IMR-90 (cell line): ENCODE results near the gene RETREG1. TPM values are rescaled to one million over a fixed set of nuclear protein-coding genes. Genes with fewer than 3 reads are reported as not detected.

Experiments
- ATAC-seq: fragments of 200-7000 bp; cut with Tn5 transposase; 2 replicates; pipeline ENCODE4 v1.9.1; 2020; ENCODE audit warnings: low read depth, mild to moderate bottlenecking, moderate library complexity
- BruUV-seq: library from RNA; stranded (reverse); fragments of 400-500 nt; replicated peaks from 2 replicates; lab custom pipeline; 2021; lab: Mats Ljungman, UMichigan
- CTCF ChIA-PET: fragments of 300-600 bp; formaldehyde crosslinking; extraction: SDS; loops from one replicate; lab custom pipeline; 2021; ENCODE audit warnings: antibody characterized with exemption; lab: Yijun Ruan, JAX
- POLR2A ChIA-PET: fragments of 300-600 bp; sonication (Branson Sonifier 250); formaldehyde crosslinking; loops from one replicate; lab custom pipeline; 2022; ENCODE audit warnings: antibody characterized with exemption; ENCODE audit not compliant: unreplicated experiment; lab: Charles Lee
- DNase-seq: peaks from one replicate; pipeline ENCODE4 v3.0.0; 2013
- H2AFZ ChIP-seq: replicated peaks from 2 replicates; pipeline ENCODE3; 2013; ENCODE audit warnings: low read length, mild to moderate bottlenecking; ENCODE audit not compliant: poor library complexity
- H2AK5ac ChIP-seq: 2 replicates; pipeline ENCODE4 v1.6.1; 2013; ENCODE audit warnings: low read depth, low read length, inconsistent platforms
- H2AK9ac ChIP-seq: replicated peaks from 2 replicates; pipeline ENCODE3; 2013; ENCODE audit warnings: mild to moderate bottlenecking, low read depth, low read length, moderate library complexity; ENCODE audit not compliant: poor library complexity
- H2BK120ac ChIP-seq: 2 replicates; pipeline ENCODE4 v1.6.1; 2013; ENCODE audit warnings: low read depth, low read length, inconsistent platforms
- H2BK15ac ChIP-seq: 3 replicates; pipeline ENCODE4 v1.6.1; 2013; ENCODE audit warnings: low read depth, low read length, inconsistent platforms
- H2BK20ac ChIP-seq: 2 replicates; pipeline ENCODE4 v1.6.1; 2013; ENCODE audit warnings: low read depth, mild to moderate bottlenecking, inconsistent platforms, low read length, moderate library complexity
- H2BK5ac ChIP-seq: 2 replicates; pipeline ENCODE4 v1.6.1; 2013; ENCODE audit warnings: mild to moderate bottlenecking, low read depth, low read length, inconsistent platforms; ENCODE audit not compliant: poor library complexity, severe bottlenecking
- H3K14ac ChIP-seq: replicated peaks from 2 replicates; pipeline ENCODE4 v1.6.1; 2013; ENCODE audit warnings: low read depth, low read length, inconsistent platforms
- H3K18ac ChIP-seq: 2 replicates; pipeline ENCODE4 v1.6.1; 2013; ENCODE audit warnings: low read depth, low read length, control low read depth
- H3K23ac ChIP-seq: 2 replicates; pipeline ENCODE4 v1.6.1; 2013; ENCODE audit warnings: low read depth, low read length, inconsistent platforms
- H3K27ac ChIP-seq: 2 replicates; pipeline ENCODE4 v1.5.1; 2013; ENCODE audit warnings: mild to moderate bottlenecking, control low read depth, low read length; ENCODE audit not compliant: insufficient read depth
- H3K27me3 ChIP-seq: 2 replicates; pipeline ENCODE4 v1.6.1; 2013; ENCODE audit warnings: low read length; ENCODE audit not compliant: control insufficient read depth, insufficient read depth
- H3K36me3 ChIP-seq: 2 replicates; pipeline ENCODE4 v1.6.1; 2013; ENCODE audit warnings: low read length, mixed read lengths; ENCODE audit not compliant: control insufficient read depth, insufficient read depth
- H3K4ac ChIP-seq: 2 replicates; pipeline ENCODE4 v1.6.1; 2013; ENCODE audit warnings: low read depth, low read length, inconsistent platforms
- H3K4me1 ChIP-seq: 2 replicates; pipeline ENCODE4 v1.6.1; 2013; ENCODE audit warnings: low read length, mixed read lengths; ENCODE audit not compliant: control insufficient read depth, insufficient read depth
- H3K4me2 ChIP-seq: 2 replicates; pipeline ENCODE4 v1.6.1; 2013; ENCODE audit warnings: low read depth, mild to moderate bottlenecking, control low read depth, low read length, moderate library complexity
- H3K4me3 ChIP-seq: 2 replicates; pipeline ENCODE4 v1.5.1; 2013; ENCODE audit warnings: low read depth, mild to moderate bottlenecking, control low read depth, low read length, moderate library complexity; ENCODE audit not compliant: insufficient read depth
- H3K56ac ChIP-seq: 2 replicates; pipeline ENCODE4 v1.6.1; 2013; ENCODE audit warnings: low read length, inconsistent platforms; ENCODE audit not compliant: insufficient read depth; ENCODE audit errors: extremely low read depth
- H3K79me1 ChIP-seq, 2 experiments: 2 replicates each; pipeline ENCODE4 v1.6.1; 2013; ENCODE audit warnings: low read length in 2 of 2, inconsistent platforms in 1 of 2, low read depth in 1 of 2
- H3K9ac ChIP-seq: 2 replicates; pipeline ENCODE4 v1.6.1; 2013; ENCODE audit warnings: low read depth, low read length, control low read depth
- H3K9me1 ChIP-seq: 2 replicates; pipeline ENCODE4 v1.6.1; 2013; ENCODE audit warnings: low read length, inconsistent platforms; ENCODE audit not compliant: insufficient read depth
- H3K9me3 ChIP-seq: 2 replicates; pipeline ENCODE4 v1.6.1; 2013; ENCODE audit warnings: low read length; ENCODE audit not compliant: control insufficient read depth, insufficient read depth
- H4K20me1 ChIP-seq: 2 replicates; pipeline ENCODE4 v1.6.1; 2013; ENCODE audit warnings: low read length, inconsistent platforms; ENCODE audit not compliant: insufficient read depth
- H4K5ac ChIP-seq: 2 replicates; pipeline ENCODE4 v1.6.1; 2013; ENCODE audit warnings: mild to moderate bottlenecking, low read depth, low read length, control low read depth
- H4K8ac ChIP-seq, 2 experiments: 2 replicates each; pipeline ENCODE4 v1.6.1; 2013; ENCODE audit warnings: low read depth in 2 of 2, low read length in 2 of 2, control low read depth in 1 of 2, inconsistent platforms in 1 of 2
- H4K91ac ChIP-seq: 2 replicates; pipeline ENCODE4 v1.6.1; 2013; ENCODE audit warnings: low read depth, low read length, inconsistent platforms; ENCODE audit not compliant: insufficient read depth
- CEBPB ChIP-seq: IDR thresholded peaks from 2 replicates; pipeline ENCODE4 v1.6.1; 2012; ENCODE audit warnings: low read depth, low read length, improper control_type of control experiment
- ELK1 ChIP-seq: fragments of 150-350 bp; IDR thresholded peaks from 2 replicates; pipeline ENCODE4 v1.6.1; 2016; ENCODE audit warnings: low read depth, mild to moderate bottlenecking, low read length, moderate library complexity, borderline replicate concordance
- FOS ChIP-seq: fragments of 150-350 bp; IDR thresholded peaks from 2 replicates; pipeline ENCODE4 v1.6.1; 2016; ENCODE audit warnings: low read depth, low read length
- NFE2L2 ChIP-seq: fragments of 150-350 bp; IDR thresholded peaks from 2 replicates; pipeline ENCODE4 v1.6.1; 2016; ENCODE audit warnings: low read depth, mild to moderate bottlenecking, low read length
- POLR2A ChIP-seq: IDR thresholded peaks from 2 replicates; pipeline ENCODE4 v1.6.1; 2012; ENCODE audit warnings: mild to moderate bottlenecking, low read depth, low read length
- RCOR1 ChIP-seq: IDR thresholded peaks from 2 replicates; pipeline ENCODE4 v1.6.1; 2012; ENCODE audit warnings: mild to moderate bottlenecking, low read length, improper control_type of control experiment; ENCODE audit not compliant: insufficient replicate concordance
- WGBS, 2 experiments: methylation state at CpG; one replicate each; pipeline versions ENCODE4 v1.1.5 to v1.1.7; 2013; ENCODE audit warnings: missing lambda C conversion rate in 2 of 2; ENCODE audit not compliant: insufficient read length in 1 of 2; ENCODE audit errors: extremely low coverage in 2 of 2; 5-methylcytosine and 5-hydroxymethylcytosine counted together
- dilution Hi-C: fragments of 300-500 bp; cut with HindIII; formaldehyde crosslinking; loops from one replicate; pipeline ENCODE4 v1.14.3; 2018; ENCODE audit warnings: low sequenced_read_pairs; ENCODE audit not compliant: unreplicated experiment
- in situ Hi-C: fragments of 300-500 bp; cut with MboI; formaldehyde crosslinking; loops from 3 replicates; pipeline ENCODE4 v1.14.3; 2019; ENCODE audit warnings: low sequenced_read_pairs, inconsistent platforms, mixed read lengths
- intact Hi-C: fragments of 100-400 bp; cut with micrococcal nuclease; formaldehyde crosslinking; loops from 2 replicates; pipeline ENCODE4 v1.10.0; 2022
- polyA plus RNA-seq, 3 experiments: library from polyadenylated mRNA; depleted of rRNA; stranded (reverse); fragments of >200 nt; gene quantifications; 2 replicates each; pipeline ENCODE4 v1.2.3, GENCODE V29; 2012; ENCODE audit warnings: low replicate concordance in 1 of 3
- total RNA-seq: library from RNA; depleted of rRNA; stranded (reverse); fragments of >200 nt; gene quantifications from 2 replicates; pipeline ENCODE4 v1.2.3, GENCODE V29; 2012

Gene RETREG1
- total and polyA plus RNA-seq, 2 of the 4 experiments (the other 2 are of a cell fraction), result not detected

GRCh38 chr5:16500024-16500423 is 116.8 kb downstream of the RETREG1 start:
- no peak overlapping the region for H3K4ac ChIP-seq
- no peak overlapping the region for H3K56ac ChIP-seq
- H3K4me1 ChIP-seq, result peaks cover 2% of the 10 kb centered on the region; the same call in 1 of the 2 replicates
- H3K27ac ChIP-seq, result no peak overlapping the region
- H4K91ac ChIP-seq, result no peak overlapping the region
- 90% methylated on average over 2 of the region's 5 CpGs; no CpG with 5 or more reads in 1 of the 2 experiments for WGBS, 2 experiments
- no peak overlapping the region for H2AFZ ChIP-seq
- H3K79me1 ChIP-seq, result no peaks in the 10 kb centered on the region
- H3K9me3 ChIP-seq, result peaks cover 5% of the 10 kb centered on the region; the same call in 1 of the 2 replicates
- H2BK5ac ChIP-seq, result no peak overlapping the region
- H2AK9ac ChIP-seq, result no peak overlapping the region
- H4K5ac ChIP-seq, result no peak overlapping the region
- H3K9me1 ChIP-seq, result no peaks in the 10 kb centered on the region
- no peak overlapping the region for H2BK15ac ChIP-seq
- H3K9ac ChIP-seq, result no peak overlapping the region
- ATAC-seq (no peak), DNase-seq (no peak)
- H4K20me1 ChIP-seq, result no peaks in the 10 kb centered on the region
- H4K8ac ChIP-seq, result no peak overlapping the region
- H3K23ac ChIP-seq, result no peak overlapping the region
- no TSS peak for BruUV-seq
- intact Hi-C loops (no loop called here), in situ Hi-C loops (no loop called here), dilution Hi-C loops (no loop called here)
- peaks cover 17% of the 10 kb centered on the region for H3K27me3 ChIP-seq
- H2BK120ac ChIP-seq, result no peak overlapping the region
- no peak overlapping the region for H2AK5ac ChIP-seq
- H3K36me3 ChIP-seq, result no peaks in the 10 kb centered on the region
- CTCF ChIA-PET, result no interaction called here
- no peak overlapping the region for H3K4me2 ChIP-seq
- H3K4me3 ChIP-seq, result no peak overlapping the region
- no peak overlapping the region for H3K14ac ChIP-seq
- H3K18ac ChIP-seq, result no peak overlapping the region
- no peak for TF ChIP-seq FOS
- TF ChIP-seq NFE2L2, result no peak
- TF ChIP-seq ELK1, result no peak
- TF ChIP-seq RCOR1, result no peak
- no peak for TF ChIP-seq POLR2A
- TF ChIP-seq CEBPB, result no peak
- POLR2A ChIA-PET, result no interaction called here
- H2BK20ac ChIP-seq, result no peak overlapping the region
